Nucleus accumbens (tissue), 56 donors: ENCODE data around the gene COL16A1.

Source experiments
- DNase-seq, 56 donors: peaks; one replicate each; lab custom pipeline; 2025; lab: John Stamatoyannopoulos, UW

The COL16A1 gene

GRCh38 chr1:31733389-31734219 is 29.8 kb upstream of the COL16A1 start:
- DNase-seq: peak in 10 of 56 donors; percentile 9 to 35 (median 20)

DNA sequence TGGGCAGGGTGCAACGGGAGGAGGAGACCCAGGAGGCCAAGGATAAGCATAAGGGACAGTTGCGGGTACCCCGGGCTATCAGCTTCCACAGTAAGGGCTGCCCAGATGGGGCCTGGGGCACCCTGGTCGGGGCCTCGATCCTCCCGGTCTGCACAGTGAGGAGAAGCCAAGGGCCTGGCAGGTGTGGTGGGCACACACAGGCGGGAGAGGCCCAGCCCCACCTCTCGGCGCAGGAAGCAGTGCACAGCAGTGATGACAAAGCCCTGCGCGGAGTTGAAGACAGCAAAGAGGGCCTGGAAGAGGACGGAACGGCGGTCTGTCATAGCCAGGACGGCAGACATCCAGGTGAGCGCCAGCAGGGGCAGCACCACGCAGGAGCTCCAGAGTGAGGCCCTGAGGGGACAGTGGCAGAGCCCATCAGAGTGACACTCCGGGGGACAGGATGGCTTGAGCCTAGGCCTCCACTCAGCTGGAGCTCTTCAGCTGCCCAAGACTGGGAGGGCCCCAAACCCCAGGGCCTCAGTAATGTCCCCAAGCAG is 29.0 kb upstream of the COL16A1 start:
- no peak for DNase-seq

- DNase-seq: no peak
These were observed 28.5 kb upstream of the COL16A1 start for GRCh38 chr1:31732343-31732742.

- DNase-seq: no peak
These were observed 27.3 kb upstream of the COL16A1 start for GRCh38 chr1:31731049-31731565.

GRCh38 chr1:31730336-31731048 is 26.7 kb upstream of the COL16A1 start:
- DNase-seq: no peak

- DNase-seq: no peak
These were observed 24.0 kb upstream of the COL16A1 start for GRCh38 chr1:31727849-31728248.

DNA sequence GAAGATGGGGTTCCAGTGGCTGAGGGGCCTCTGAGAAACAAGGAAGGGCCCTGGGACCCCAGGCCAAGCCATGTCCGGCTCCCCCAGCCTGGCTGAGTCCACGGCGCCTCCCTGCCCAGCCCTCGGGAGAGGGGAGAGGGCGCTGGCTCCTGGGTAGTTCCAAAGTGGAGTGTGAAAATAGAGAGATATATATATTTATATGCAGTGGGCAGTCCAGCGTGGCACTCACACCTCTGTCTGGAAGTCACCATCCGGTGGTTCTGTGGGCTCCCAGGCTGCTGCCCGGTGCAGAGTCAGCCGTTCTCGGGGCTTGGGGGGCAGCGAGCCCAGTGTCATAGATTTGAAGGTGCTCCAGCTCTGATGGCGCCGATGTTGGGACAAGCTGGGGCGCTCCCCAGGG is 23.4 kb upstream of the COL16A1 start:
- no peak for DNase-seq

DNA sequence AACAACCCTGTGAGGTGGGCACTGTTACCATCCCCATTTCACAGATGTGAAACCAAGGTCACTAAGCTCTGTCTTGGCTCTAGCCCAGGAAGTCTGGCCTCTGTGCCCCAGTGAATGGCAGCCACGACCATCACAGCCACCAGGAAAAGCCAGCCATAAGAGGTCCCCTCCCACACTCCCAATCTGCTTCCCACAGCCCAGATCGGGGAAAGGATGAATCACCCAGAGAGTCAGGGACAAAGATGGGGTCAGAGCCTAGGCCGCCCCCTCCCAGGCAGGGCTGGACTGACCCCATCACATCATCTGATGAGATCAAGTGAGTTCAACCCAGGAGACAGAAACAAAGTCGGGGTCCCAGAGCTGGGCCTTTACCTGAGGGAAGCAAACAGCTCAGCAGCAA is 22.9 kb upstream of the COL16A1 start:
- DNase-seq: no peak

- peak in 1 of 56 donors; percentile 13 for DNase-seq
These were observed 22.1 kb upstream of the COL16A1 start for GRCh38 chr1:31725777-31726535.

DNA sequence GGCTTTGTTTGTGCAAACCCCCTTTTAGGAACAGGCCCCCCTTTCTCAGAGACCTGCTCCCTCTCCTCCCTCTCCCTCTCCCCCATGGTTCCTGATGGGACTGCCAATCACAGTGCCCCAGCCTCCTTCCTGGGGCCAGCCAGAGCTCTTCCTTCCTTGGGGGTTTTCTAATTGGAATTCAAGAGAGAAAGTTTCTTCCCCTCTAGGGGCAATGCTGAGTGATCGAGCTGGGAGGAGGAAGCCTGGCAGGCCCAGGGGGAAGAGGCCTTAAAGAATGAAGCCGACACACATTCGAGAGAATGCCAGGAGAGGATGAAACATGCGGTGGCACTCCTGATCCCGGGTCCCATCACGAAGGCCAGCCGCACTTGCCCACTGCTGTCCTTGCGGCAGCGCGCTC is 21.3 kb upstream of the COL16A1 start:
- no peak for DNase-seq

GRCh38 chr1:31723828-31724359 is 20.1 kb upstream of the COL16A1 start:
- DNase-seq: peak in 24 of 56 donors; percentile 4 to 56 (median 23)

DNA sequence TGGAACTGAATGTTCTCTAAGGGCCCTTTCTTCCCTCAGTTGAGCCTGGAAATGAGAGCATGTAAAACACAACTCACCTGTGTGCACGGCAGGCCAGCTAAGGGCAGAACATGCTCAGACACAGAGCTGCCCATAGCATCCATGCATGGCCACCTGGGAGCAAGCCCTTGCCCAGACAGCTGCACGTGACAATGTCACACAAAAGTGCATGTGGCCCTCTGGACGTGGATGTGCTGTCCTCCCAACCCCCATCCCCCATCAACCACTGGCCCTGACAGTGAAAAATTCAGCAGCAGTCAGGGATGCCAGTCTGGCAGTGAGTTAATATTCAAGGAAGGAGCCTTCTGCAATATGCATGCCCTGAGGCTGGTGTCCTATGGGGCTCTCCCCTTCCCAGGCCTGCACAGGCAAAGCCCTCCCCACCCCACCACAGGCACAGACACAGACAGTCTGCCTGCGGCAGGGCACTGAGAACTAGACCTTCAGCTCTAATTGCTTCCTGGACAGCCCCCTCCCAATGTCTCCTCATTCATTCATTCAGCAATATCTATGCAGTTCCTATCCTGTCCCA is 14.6 kb upstream of the COL16A1 start:
- no peak for DNase-seq

- peak in 1 of 56 donors; percentile 4 for DNase-seq
These were observed 13.5 kb upstream of the COL16A1 start for GRCh38 chr1:31717341-31717740.

DNA sequence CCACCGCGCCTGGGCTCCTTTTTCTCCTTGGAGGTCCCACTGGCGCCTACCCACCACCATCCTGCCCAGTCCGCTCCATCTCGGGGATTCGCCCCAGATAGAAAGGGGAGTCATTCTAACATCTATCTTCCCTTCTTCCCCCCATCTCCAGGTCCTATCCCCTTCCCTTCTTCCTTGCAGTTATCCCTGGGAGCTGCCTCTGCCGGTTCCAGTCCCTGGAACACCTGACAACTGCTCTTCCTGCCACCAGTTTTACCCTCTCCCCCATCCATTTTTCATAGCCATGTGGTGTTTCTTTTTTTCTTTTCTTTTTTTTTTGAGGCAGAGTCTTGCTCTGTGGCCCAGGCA is 12.0 kb upstream of the COL16A1 start:
- DNase-seq: no peak

- DNase-seq: peak in 53 of 56 donors; percentile 27 to 83 (median 66)
These were observed 11.5 kb upstream of the COL16A1 start for GRCh38 chr1:31715087-31715872.

DNA sequence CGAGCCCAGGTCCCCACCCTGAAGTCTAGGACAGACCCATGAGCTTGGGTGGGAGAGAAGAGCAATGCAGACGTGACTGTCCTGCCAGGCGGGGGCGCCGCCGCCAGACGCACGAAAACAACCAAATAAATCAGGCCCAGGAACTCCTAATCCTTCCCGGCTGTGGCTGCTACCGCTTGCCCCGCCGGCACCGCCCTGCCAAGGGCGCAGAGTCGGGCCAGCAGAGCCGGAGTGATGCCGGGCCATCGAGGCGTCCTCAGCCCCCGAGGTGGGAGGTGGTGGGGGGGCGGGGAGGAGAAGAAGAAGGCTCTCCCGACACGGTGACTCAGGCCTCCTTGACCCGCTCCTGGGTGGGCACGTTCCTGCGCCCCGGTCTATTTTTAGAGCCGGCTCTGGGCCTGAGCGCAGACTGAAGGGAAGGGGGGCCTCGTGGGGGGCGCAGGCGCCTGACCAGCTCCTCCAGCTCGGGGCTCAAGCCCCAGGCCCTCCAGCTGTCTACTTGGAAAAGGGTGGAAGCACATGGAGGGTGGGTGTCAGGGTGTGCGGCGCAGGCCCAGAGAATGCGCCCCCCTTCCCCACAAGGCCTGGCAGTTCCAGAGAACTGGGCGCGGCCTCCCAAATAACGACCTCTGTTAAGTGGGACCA is 10.7 kb upstream of the COL16A1 start:
- DNase-seq: peak in 24 of 56 donors; percentile 10 to 68 (median 30)

DNA sequence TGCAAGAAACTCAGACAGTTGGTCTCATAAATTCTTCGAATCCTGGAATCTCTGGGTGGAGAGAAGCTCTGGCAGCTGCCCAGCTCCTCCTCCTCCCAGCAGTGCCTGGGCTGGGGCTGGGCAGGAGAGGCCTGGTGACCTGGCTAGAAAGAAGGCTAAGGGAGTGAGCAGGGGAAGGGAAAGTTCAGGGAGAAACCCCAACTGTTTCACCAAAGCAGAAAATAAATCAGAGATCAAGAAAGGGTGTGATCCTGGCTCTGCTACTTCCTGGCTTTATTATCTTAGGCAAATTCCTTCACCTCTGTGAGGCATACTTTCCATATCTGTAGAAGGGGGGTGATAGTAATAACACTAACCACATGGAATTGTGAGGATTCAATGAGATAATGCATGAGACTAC is 8.8 kb upstream of the COL16A1 start:
- no peak for DNase-seq

DNA sequence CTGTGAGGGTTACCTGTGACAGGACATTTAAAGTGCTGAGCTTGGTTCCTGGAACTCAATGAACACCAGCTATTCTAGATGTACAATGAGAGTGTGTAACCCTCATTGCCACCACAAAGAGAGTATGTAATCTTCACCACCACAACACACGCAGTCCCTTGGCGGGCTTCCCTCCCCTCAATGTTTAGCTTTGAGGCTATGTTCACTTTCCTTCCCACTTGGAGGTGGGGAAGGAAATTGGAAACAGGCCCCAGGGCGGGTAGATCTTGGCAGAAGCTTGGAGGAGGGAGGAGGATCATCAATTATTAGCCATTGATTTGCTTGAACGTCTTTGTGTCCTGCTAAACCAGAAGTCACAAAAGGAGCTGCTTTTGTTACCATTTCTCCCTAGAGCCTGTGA is 8.3 kb upstream of the COL16A1 start:
- no peak for DNase-seq

GRCh38 chr1:31708324-31708723 is 4.5 kb upstream of the COL16A1 start:
- no peak for DNase-seq
